Brain microvascular endothelial cell (primary cell): Measurements from ENCODE around the gene RAB20.
A peak's percentile ranks its signal among the peaks of the same experiment; 100 is the strongest.

ENCODE experiments used
- DNase-seq: peaks from one replicate; pipeline ENCODE4 v3.0.0-alpha.2; 2020
- H3K27ac ChIP-seq: fragments of 250-450 bp; sonication (Bioruptor Pico); 2 replicates; pipeline ENCODE4 v1.5.1; 2020; ENCODE audit warnings: mild to moderate bottlenecking, moderate library complexity
- H3K27me3 ChIP-seq: fragments of 250-450 bp; sonication (Bioruptor Pico); replicated peaks from 2 replicates; pipeline ENCODE4 v1.5.1; 2020; ENCODE audit warnings: mild to moderate bottlenecking
- H3K36me3 ChIP-seq: fragments of 250-450 bp; sonication (Bioruptor Pico); replicated peaks from 2 replicates; pipeline ENCODE4 v1.5.1; 2020; ENCODE audit warnings: mild to moderate bottlenecking
- H3K4me3 ChIP-seq: 2 replicates; pipeline ENCODE4 v1.5.1; 2011; ENCODE audit warnings: low read depth, mild to moderate bottlenecking, control low read depth, low read length, moderate library complexity
- CTCF ChIP-seq: IDR thresholded peaks from 2 replicates; pipeline ENCODE4 v1.5.1; 2011; ENCODE audit warnings: low read depth, mild to moderate bottlenecking, moderate library complexity, low read length, control low read depth, inconsistent platforms; ENCODE audit errors: missing control alignments
- in situ Hi-C: cut with HindIII; loops from 2 replicates; pipeline ENCODE4 v1.10.0; 2017; ENCODE audit warnings: low sequenced_read_pairs, low pct_ligation_motif_present

Gene RAB20

GRCh38 chr13:110578363-110578762 lies 16.8 kb upstream of the RAB20 start:
- H3K4me3 ChIP-seq, result no peak overlapping the region
- no peaks in the 10 kb centered on the region for H3K36me3 ChIP-seq
- no peak for TF ChIP-seq CTCF
- in situ Hi-C loops, result no loop called here
- H3K27me3 ChIP-seq, result peaks cover 2% of the 10 kb centered on the region
- no peak overlapping the region for H3K27ac ChIP-seq
- DNase-seq, result no peak

- Histone ChIP-seq H3K36me3 (no peaks in the 10 kb centered on the region), H3K27me3 (peaks cover 5% of the 10 kb centered on the region), H3K27ac (no peak overlapping the region), H3K4me3 (no peak overlapping the region)
- in situ Hi-C loops, result no loop called here
- no peak for DNase-seq
- no peak for TF ChIP-seq CTCF
These were observed 15.4 kb upstream of the RAB20 start for GRCh38 chr13:110576736-110577476.

GRCh38 chr13:110576070-110576394 lies 14.5 kb upstream of the RAB20 start:
- in situ Hi-C loops, result no loop called here
- no peak for TF ChIP-seq CTCF
- Histone ChIP-seq H3K27ac (no peak overlapping the region), H3K27me3 (peaks cover 5% of the 10 kb centered on the region), H3K36me3 (no peaks in the 10 kb centered on the region), H3K4me3 (no peak overlapping the region)
- no peak for DNase-seq

GRCh38 chr13:110575322-110576069 lies 14.0 kb upstream of the RAB20 start:
- peak; percentile 14 for DNase-seq
- in situ Hi-C loops, result no loop called here

GRCh38 chr13:110574161-110574560 lies 12.6 kb upstream of the RAB20 start:
- H3K4me3 ChIP-seq, result no peak overlapping the region
- DNase-seq, result no peak
- no peak overlapping the region for H3K27ac ChIP-seq
- no peaks in the 10 kb centered on the region for H3K36me3 ChIP-seq
- peaks cover 5% of the 10 kb centered on the region for H3K27me3 ChIP-seq
- TF ChIP-seq CTCF, result no peak
- in situ Hi-C loops, result no loop called here

More at GRCh38 chr13:110575322-110576069, 14.0 kb upstream of the RAB20 start:
- H3K27ac ChIP-seq, result no peak overlapping the region
- H3K36me3 ChIP-seq, result no peaks in the 10 kb centered on the region
- TF ChIP-seq CTCF, result no peak
- H3K27me3 ChIP-seq, result peaks cover 5% of the 10 kb centered on the region
- H3K4me3 ChIP-seq, result no peak overlapping the region
